HG03565 (cell line): ENCODE data around the gene DCST1.

ENCODE experiments used
- ATAC-seq: cut with Tn5 transposase; IDR thresholded peaks from one replicate; pipeline ENCODE4 v1.9.1; 2021; ENCODE audit warnings: mild to moderate bottlenecking, moderate library complexity; ENCODE audit not compliant: unreplicated experiment

DCST1 gene

GRCh38 chr1:155000726-155001424, 32.7 kb upstream of the DCST1 start:
- no peak for ATAC-seq

- no peak for ATAC-seq
Measured at GRCh38 chr1:155001425-155001674, 32.3 kb upstream of the DCST1 start.

GRCh38 chr1:155001675-155002463, 31.8 kb upstream of the DCST1 start:
- ATAC-seq: peak; percentile 45

- no peak for ATAC-seq
Measured at GRCh38 chr1:155002464-155003226, 31.0 kb upstream of the DCST1 start, which contains the start of gene ZBTB7B. Gene ZBTB7B (plus strand): TSS chr1:155002802. CDS start chr1:155014661, 11,859 bp downstream.

- ATAC-seq: no peak
Measured at GRCh38 chr1:155003227-155003765, 30.3 kb upstream of the DCST1 start.

- ATAC-seq: no peak
Measured at GRCh38 chr1:155003766-155004351, 29.8 kb upstream of the DCST1 start.

- no peak for ATAC-seq
Measured at GRCh38 chr1:155004352-155005075, 29.1 kb upstream of the DCST1 start.

GRCh38 chr1:155005076-155006011, 28.3 kb upstream of the DCST1 start:
- no peak for ATAC-seq

GRCh38 chr1:155006601-155007101, 27.0 kb upstream of the DCST1 start:
- ATAC-seq: no peak

- ATAC-seq: no peak
Measured at GRCh38 chr1:155007251-155007828, 26.3 kb upstream of the DCST1 start.

- ATAC-seq: no peak
Measured at GRCh38 chr1:155008015-155008941, 25.3 kb upstream of the DCST1 start.

- no peak for ATAC-seq
Measured at GRCh38 chr1:155009221-155009711, 24.4 kb upstream of the DCST1 start.

- ATAC-seq: no peak
Measured at GRCh38 chr1:155009742-155010141, 23.9 kb upstream of the DCST1 start.

GRCh38 chr1:155010211-155010918, 23.3 kb upstream of the DCST1 start:
- ATAC-seq: no peak

GRCh38 chr1:155011004-155011416, 22.6 kb upstream of the DCST1 start:
- ATAC-seq: no peak

GRCh38 chr1:155011437-155012025, 22.1 kb upstream of the DCST1 start:
- ATAC-seq: no peak
